Stimulated activated CD8-positive, alpha-beta memory T cell treated with anti-CD3 and anti-CD28 coated beads, Interleukin-2, amount 100 ng/mL, for 1 hour (primary cell): ENCODE measurements around the gene IGLL5.
"Not testable (repeated sequence)": the region's sequence is repeated elsewhere in the genome, so short reads cannot be mapped to it uniquely, and the experiment has no call there.

ENCODE experiments used
- DNase-seq, 2 donors: peaks; one replicate each; pipeline ENCODE4 v3.0.0-alpha.2; 2020; ENCODE audit warnings: low read depth in 2 of 2

The IGLL5 gene

DNA sequence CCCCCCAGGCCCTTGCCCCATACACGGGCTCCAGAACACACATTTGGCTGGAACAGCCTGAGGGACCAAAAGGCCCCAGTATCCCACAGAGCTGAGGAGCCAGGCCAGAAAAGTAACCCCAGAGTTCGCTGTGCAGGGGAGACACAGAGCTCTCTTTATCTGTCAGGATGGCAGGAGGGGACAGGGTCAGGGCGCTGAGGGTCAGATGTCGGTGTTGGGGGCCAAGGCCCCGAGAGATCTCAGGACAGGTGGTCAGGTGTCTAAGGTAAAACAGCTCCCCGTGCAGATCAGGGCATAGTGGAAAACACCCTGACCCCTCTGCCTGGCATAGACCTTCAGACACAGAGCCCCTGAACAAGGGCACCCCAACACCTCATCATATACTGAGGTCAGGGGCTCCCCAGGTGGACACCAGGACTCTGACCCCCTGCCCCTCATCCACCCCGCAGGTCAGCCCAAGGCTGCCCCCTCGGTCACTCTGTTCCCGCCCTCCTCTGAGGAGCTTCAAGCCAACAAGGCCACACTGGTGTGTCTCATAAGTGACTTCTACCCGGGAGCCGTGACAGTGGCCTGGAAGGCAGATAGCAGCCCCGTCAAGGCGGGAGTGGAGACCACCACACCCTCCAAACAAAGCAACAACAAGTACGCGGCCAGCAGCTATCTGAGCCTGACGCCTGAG is 13.1 kb downstream of the IGLL5 start:
- not testable (repeated sequence) for DNase-seq

DNA sequence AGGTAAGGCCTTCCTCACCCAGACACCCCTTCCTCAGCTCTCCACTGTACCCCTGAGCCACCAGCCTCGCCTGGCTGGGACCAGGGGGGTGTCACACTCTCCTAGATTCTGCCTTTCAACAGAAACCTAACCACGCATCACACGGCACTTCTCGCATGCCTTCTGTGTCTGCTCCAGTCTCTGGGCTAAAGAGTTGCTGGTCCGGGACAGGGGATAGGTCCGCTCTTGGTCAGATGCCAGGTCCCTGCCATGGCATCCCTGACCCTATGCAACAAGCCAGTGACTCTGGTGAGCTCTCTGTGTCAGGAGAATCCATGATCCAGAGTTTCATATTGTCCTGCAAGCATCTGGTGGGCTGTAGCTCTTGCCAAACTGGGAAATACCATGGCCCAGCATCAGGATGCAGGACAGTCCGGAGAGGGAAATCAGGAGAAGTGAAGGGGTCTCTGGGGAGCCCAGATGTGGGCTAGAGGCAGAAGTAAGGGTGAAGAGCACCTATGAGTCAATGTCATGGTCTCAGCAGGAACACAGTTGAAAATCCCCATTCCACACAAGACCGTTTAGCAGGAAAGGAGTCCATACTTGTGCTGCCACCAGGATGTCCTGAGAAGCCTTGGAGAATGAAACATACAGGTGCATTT is 14.1 kb downstream of the IGLL5 start:
- no peak for DNase-seq

DNA sequence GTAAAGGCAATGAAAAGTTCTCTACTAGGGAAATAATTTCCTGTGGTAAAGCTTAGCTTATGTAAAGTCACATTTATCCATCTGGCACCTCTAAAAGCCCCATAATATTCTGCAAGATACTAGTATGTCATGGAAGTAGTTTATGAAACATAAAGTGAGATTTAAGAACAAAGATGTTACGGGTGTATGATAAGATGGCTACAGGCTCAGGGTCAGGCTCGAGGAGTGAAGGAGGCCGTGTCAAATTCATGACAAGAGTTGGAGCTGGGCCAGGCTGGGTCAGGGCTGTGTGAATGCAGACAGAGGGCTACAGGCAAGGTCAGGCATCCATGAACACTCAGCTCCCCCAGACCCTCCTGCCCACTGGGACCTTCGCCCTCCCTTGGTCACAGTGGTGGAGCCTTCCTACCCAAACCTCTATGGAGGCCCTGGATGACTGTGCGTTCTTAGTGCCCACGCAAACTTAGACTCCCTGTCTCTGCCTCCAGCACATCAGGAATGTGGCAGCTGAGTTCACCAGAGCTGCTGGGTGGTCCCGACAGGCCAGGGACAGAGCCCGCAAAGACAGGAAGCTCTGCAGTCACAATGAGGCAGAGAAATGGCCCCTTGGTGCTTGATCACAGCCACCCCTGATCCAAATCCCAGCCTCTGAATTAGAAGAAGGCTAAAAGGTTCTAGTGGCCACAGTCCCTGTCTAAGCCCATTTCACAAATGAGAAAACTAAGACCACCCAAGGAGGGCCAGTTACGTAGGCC is 14.8 kb downstream of the IGLL5 start:
- DNase-seq = no peak

DNA sequence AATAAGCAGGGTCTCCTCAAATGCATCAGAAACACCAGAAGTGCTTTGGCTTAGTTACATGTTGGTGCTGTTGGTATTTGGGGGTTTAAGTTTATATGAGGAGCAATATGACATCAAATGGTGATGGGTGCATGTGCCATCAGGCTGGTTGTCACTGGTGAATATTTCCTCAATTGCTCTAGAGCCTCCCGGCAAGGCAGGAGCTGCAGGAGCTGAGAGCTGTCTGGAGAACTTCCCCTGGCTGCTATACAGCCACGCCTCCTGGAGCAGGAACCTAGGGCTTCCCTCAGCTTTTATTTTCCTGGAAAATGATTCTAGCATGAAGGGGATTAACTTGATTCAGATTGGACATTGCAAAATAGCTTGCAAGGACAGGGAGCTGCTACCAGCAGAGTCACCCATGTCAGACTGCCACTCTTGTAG is 15.8 kb downstream of the IGLL5 start:
- DNase-seq = no peak

DNA sequence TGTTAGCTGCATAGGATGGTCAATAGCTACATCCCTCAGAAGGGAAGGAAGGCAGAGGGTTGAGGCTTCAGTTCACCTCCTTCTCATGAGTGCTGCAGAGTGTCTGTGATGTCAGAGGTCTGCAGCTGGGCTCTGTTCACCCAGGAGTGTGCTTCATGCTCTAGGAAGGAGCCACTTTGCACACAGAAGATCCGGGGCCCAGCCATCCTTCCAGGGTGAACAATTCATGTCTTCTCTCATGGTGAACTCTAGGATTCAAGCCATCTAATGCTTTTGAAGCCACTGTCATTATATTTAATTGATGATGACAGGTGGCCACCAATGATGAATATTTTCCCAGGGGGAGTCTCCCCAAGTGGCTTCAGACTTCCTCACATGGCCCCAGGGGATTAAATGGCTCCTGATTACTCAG is 16.2 kb downstream of the IGLL5 start:
- DNase-seq = not testable (repeated sequence)

DNA sequence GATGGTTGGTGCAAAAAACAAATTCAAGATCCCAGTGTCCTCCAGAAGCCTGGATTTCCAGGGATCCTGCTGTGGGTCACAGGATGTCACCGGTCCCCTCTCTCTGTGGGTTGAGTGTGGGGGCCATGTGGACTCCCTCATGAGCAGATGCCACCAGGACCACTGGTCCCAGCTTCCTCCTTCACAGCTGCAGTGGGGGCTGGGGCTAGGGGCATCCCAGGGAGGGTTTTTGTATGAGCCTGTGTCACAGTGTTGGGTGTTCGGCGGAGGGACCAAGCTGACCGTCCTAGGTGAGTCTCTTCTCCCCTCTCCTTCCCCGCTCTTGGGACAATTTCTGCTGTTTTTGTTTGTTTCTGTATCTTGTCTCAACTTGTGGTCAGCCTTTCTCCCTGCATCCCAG is 17.1 kb downstream of the IGLL5 start:
- DNase-seq = not testable (repeated sequence)

DNA sequence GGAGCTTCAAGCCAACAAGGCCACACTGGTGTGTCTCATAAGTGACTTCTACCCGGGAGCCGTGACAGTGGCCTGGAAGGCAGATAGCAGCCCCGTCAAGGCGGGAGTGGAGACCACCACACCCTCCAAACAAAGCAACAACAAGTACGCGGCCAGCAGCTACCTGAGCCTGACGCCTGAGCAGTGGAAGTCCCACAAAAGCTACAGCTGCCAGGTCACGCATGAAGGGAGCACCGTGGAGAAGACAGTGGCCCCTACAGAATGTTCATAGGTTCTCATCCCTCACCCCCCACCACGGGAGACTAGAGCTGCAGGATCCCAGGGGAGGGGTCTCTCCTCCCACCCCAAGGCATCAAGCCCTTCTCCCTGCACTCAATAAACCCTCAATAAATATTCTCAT is 18.8 kb downstream of the IGLL5 start:
- DNase-seq = not testable (repeated sequence)

DNA sequence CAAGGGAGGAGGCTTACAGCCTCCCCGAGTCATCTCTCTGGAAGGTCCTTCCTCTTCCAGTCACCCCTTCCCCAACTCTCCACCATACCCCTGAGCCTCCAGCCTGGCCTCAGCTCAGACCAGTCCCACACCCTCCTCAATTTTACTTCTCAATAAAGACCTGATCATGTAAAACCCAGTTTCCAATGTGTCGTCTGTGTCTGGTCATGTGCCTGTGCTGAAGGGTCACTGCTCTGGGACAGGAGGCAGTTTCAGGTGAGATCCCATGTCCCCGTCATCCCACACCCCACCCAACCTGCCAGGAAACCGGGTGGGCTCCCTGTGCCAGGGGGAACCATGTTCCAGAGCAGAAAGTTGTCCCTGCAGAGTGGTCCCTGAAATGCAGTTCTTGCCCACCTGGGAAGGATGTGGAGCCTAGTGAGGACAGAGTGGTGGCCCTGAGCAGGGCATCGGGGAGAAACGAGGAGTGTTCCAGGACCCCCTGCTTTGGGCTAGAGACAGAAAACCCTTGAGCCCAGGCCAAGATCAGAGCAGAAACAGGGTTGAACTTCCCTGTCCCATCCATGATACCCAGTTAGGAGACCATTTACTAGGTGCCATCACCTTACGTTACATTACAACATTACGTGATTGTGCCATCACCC is 19.4 kb downstream of the IGLL5 start:
- no peak for DNase-seq

DNA sequence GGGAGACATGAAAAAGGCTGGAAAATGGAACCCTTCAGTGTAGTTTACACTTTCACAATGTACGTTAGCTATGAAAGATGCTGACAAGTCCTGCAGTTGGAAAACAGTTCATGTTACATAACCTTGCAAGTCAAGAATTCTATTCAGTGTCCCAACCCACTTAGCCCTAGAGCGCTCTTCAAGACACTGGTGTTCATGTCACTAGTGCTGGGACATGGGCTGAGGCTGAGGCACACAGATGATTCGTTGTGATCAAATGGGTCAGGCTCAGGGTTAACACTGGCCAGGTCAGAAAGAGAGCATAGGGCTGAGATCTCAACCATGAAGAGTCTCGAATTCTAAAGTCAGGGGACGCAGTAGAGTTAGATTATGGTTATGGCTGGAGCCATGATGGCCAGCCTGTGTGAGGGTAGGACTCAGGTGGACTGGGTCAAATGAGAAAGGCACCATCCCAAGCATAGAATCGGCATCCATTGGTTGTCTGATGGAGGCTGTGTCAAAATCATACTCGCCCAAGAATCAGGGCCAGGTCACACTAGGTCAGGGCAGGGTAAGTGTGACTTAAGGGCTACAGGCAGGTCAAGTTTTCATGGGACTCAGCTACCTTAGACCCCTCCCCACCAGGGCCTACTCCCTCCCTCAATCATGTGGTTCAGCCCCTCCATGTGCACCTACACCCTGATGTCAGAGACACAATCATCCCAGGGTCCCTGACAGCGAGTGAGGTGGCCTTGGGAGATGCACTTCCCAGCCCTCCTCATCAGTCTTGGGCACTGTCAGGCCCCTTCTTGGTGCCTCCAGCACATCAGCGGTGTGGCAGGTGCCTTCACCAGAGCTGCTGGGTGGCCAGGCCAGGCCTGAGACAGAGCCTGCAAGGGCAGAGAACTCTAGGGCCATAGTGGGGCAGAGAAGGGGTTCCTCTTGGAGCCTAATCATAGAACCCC is 20.2 kb downstream of the IGLL5 start:
- no peak for DNase-seq

DNA sequence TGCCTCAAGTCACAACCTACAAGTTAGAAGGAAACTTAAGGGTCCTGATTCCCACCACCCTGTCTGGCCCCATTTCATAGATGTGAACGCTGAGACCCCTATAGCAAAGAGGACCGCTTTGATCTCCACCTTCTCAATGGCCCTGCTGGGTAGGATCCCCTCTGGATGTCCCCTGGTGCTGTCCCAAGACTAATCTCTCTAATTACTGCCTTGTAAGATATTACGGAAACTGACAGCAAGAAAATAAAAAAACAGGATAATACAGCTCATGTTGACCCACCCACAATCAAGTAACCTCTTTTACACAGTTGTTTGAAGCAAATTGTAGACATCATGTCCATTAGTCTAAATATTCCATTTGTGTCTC is 20.9 kb downstream of the IGLL5 start:
- DNase-seq = no peak

DNA sequence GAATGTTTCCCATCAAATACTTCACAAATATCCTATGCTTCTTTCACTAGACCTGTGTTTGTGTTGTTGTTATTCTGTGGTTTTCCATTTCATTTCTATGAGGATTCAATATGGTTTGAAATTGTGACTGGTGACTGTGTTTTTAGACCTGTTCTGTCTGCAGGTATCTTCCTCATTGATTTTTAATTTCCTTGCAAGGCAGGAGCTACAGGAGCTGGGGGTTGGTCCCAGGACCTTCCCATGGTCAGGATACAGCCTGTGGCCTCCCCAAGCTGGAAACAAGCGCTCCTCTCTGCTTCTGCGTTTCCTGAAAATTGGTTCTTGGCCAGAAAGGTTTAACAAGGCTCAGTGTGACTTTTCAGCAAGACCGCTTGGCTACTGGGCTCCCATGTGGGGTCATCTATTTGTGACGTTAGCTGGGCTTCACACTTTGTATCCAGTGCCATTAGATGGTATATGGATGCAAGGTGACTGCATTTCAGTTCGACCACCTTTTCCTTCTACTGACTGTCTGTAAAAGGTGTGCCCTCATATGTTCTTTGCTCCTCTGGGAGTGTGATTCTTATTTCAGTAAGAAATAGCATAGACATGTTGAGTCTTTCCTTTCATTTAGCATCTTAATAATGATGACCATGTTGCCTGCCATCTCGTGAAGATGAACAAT is 21.5 kb downstream of the IGLL5 start:
- no peak for DNase-seq

DNA sequence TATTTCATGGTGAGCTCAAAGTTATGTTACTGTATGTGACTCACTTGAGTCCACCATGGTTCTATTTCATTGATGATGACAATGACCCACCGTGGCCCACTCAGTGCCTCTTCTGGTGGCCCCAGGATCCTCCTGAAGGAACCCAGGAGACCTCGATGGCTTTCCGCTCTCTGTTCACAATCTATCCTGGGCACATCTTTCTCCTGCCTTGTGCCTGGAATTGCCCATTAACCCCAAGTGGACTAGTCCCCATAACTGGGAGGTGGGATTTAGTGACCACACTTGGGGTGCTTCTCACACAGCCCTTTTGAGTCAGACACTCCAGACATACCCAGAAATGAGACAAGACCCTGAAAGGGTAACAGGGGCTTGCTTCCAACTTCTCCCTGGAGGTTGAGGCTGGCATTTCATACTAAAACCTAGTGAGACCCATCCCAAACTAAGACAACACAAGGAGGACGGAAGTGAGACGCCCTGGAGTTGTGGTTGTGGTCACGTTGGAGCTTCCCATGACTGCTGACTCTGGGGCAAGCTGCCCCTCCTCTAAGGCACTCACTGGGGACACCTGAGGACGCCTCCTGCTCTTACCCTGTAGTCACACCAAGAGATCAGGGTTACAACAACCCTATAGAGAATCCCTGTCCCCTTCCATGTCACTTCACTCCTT is 22.1 kb downstream of the IGLL5 start:
- DNase-seq = no peak

DNA sequence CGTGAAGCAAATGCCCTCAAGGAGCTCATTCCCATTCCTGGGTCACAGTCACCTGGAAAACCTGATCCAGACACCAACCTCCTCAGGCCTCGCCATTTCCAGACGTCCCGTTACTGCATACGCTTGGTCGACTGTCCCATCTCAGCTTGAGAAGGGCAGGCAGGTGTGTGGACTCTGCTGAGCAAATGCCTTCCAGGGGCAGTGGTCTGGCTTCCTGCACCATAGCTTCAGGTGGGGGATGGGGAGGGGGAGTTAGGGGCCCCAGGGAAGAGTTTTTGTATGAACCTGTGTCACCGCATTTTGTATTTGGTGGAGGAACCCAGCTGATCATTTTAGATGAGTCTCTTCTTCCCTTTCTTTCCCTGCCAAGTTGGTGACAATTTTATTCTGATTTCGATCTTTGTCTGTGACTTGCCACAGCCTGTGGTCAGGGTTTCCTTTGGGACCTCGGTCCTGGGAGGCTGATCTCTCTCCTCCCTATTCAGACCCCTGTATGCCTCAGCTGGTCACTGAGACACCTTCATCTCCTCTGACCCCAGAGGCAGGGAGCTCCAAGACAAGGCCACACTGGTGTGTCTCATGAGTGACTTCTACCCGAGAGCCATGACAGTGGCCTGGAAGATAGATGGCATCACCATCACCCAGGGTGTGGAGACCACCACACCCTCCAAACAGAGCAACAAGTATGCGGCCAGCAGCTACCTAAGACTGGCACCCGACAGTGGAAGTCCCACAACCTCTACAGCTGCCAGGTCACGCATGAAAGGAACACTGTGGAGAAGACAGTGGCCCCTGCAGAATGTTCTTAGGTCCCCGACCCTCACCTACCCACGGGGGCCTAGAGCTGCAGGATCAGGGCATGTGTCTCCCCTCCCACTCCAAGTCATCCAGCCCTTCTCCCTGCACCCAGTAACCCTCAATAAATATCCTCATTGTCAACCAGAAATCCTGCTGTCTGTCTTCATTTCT is 22.9 kb downstream of the IGLL5 start:
- DNase-seq = no peak

DNA sequence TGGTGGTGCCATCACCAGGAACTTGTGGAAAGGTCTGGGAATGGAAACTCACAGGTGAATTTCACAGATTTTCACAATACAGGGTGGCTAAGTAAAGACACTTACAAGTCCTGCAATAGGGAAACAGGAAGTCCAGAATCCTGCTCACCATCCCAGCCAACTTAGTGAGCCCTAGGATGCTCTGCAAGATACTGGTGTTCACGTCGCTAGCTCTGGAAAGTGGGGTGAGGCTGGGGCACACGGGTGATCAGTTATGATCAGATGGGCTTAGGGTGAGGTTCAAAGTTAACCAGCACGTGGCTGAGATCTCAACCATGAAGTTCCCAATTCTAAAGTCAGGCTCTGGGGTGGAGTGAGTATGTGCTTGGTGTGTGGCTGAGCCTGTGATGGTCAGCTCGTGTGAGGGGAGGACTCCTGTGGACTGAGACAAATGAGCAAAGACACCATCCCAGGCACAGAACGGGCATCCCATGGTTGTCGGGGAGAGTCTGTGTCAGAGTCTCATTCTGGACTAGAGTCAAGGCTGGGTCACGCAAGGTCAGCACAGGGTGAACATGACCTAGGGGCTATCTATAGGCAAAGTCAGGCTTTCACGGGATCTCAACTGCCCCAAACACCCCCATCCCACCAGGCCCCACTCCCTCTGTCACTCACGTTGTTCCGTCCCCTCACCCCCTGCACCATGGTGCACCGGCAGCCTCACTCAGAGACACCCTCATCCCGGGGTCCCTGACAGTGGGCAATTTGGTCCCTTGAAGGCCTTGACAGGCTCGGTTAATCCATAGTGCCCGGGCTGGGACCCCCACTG is 23.9 kb downstream of the IGLL5 start:
- no peak for DNase-seq

DNA sequence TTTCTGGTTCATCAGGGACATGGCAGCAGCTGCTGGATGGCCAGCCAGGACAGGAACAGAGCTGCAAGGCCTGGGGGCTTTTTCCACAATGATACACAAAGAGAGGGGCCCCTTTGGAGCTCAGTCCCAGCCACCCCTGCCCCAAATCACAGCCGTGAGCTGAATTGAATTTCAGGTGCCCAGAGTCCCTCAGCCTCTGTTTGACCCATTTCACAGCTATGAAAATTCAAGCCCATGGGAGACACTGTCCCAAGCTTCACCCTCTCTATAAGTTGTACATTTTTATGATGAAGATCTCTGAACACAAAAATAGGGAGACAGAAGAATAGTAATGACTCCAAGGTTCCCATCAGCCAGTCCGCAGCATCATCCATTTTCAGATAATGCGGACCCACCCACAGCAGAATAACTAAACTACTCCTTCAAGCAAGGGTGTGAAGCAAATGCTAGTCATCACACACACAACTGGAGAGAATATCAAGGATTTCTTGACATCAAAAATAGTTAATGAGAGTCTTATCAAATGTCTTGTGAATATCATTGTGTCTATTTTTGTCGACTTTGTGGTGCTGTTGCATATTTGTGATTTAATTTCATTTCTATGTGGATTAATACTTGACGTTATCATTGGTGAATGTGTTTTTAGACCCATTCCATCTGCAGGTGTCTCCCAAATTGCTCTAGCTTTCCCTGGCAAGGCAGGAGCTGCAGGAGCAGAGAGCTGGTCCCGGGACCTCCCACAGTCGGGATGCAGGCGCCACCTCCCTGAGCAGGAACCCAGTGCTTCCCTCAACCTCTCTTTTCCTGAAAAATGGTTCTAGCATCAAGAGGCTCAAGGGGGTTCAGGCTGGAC is 24.7 kb downstream of the IGLL5 start:
- DNase-seq = no peak

DNA sequence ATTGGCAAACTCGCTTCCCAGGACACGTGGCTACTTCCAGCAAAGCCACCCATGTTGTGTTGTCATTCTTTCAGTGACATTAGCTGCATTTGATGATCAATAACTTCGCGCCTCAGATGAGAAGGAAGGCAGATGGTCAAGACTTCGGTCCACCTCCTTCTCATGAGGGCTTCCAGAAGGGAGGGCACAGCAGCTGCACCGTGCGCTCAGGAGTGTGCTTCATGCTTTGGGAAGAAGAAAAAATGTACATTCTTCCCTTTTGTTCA is 25.3 kb downstream of the IGLL5 start:
- DNase-seq = no peak

DNA sequence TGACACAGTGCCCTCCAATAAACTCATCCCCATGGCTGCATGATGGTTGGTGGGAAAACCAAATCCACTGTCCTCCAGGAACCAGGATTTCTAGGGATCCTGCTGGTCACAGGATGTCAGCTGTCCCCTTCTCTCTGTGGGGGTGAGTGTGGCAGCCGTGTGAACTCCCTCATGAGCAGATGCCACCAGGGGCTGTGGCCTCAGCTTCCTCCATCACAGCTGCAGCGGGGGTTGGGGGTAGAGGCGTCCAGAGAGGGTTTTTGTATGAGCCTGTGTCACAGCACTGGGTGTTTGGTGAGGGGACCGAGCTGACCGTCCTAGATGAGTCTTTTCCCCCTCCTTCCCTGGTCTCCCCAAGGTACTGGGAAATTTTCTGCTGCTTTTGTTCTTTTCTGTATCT is 26.4 kb downstream of the IGLL5 start:
- DNase-seq = no peak
